ENCODE measurements around the gene MRFAP1L1.
"Not testable (repeated sequence)": the region's sequence is repeated elsewhere in the genome, so short reads cannot be mapped to it uniquely, and the experiment has no call there.

MRFAP1L1 gene

GRCh38 chr4:6734165-6734786 lies 24.6 kb upstream of the MRFAP1L1 start:
- DNase-seq (ENCODE audit: low read depth in 2 of 2): no peak

- no peak for DNase-seq (ENCODE audit: low read depth in 2 of 2)
Measured at GRCh38 chr4:6733358-6734164, 23.9 kb upstream of the MRFAP1L1 start.

- no peak for DNase-seq (ENCODE audit: low read depth in 2 of 2)
Measured at GRCh38 chr4:6732441-6733357, 23.0 kb upstream of the MRFAP1L1 start.

- no peak for DNase-seq (ENCODE audit: low read depth in 2 of 2)
Measured at GRCh38 chr4:6731780-6732179, 22.1 kb upstream of the MRFAP1L1 start.

GRCh38 chr4:6731318-6731675 lies 21.6 kb upstream of the MRFAP1L1 start:
- DNase-seq (ENCODE audit: low read depth in 2 of 2): no peak

- no peak for DNase-seq (ENCODE audit: low read depth in 2 of 2)
Measured at GRCh38 chr4:6730603-6731317, 21.1 kb upstream of the MRFAP1L1 start.

- DNase-seq (ENCODE audit: low read depth in 2 of 2): no peak
Measured at GRCh38 chr4:6728320-6729029, 18.8 kb upstream of the MRFAP1L1 start.

GRCh38 chr4:6727943-6728250 lies 18.2 kb upstream of the MRFAP1L1 start:
- DNase-seq (ENCODE audit: low read depth in 2 of 2): no peak

- no peak for DNase-seq (ENCODE audit: low read depth in 2 of 2)
Measured at GRCh38 chr4:6727081-6727942, 17.6 kb upstream of the MRFAP1L1 start.

GRCh38 chr4:6725427-6725961 lies 15.8 kb upstream of the MRFAP1L1 start:
- DNase-seq (ENCODE audit: low read depth in 2 of 2): not testable (repeated sequence)

GRCh38 chr4:6724421-6725111 lies 14.9 kb upstream of the MRFAP1L1 start:
- DNase-seq (ENCODE audit: low read depth in 2 of 2): no peak

- no peak for DNase-seq (ENCODE audit: low read depth in 2 of 2)
Measured at GRCh38 chr4:6723851-6724250, 14.2 kb upstream of the MRFAP1L1 start.

- DNase-seq (ENCODE audit: low read depth in 2 of 2): no peak
Measured at GRCh38 chr4:6722891-6723290, 13.2 kb upstream of the MRFAP1L1 start.

GRCh38 chr4:6721121-6721520 lies 11.5 kb upstream of the MRFAP1L1 start:
- no peak for DNase-seq (ENCODE audit: low read depth in 2 of 2)

GRCh38 chr4:6720202-6720699 lies 10.6 kb upstream of the MRFAP1L1 start:
- peak; percentile 76 to 82 for DNase-seq (ENCODE audit: low read depth in 2 of 2)

GRCh38 chr4:6719611-6720179 lies 10.0 kb upstream of the MRFAP1L1 start:
- DNase-seq (ENCODE audit: low read depth in 2 of 2): no peak

GRCh38 chr4:6718932-6719610 lies 9.4 kb upstream of the MRFAP1L1 start:
- DNase-seq (ENCODE audit: low read depth in 2 of 2): no peak

GRCh38 chr4:6716958-6717655 lies 7.4 kb upstream of the MRFAP1L1 start:
- no peak for DNase-seq (ENCODE audit: low read depth in 2 of 2)

Data from stimulated activated CD8-positive, alpha-beta memory T cell treated with anti-CD3 and anti-CD28 coated beads, Interleukin-2, amount 100 ng/mL, for 48 hours (primary cell).